ENCODE results near the gene UBL4A. TPM values are rescaled to one million over a fixed set of nuclear protein-coding genes. Genes with fewer than 3 reads are reported as not detected.

The UBL4A gene
- total RNA-seq, 1 donor = 31.5 TPM

- Histone ChIP-seq H3K27me3 (ENCODE audit: insufficient read depth, low read length) (no peaks in the 10 kb centered on the region), H3K9me3 (ENCODE audit: low read depth, low read length) (no peaks in the 10 kb centered on the region), H3K4me2 (ENCODE audit: insufficient read depth, low read length) (no peak overlapping the region), H2AFZ (ENCODE audit: low read length) (no peak overlapping the region), H4K20me1 (ENCODE audit: insufficient read depth, low read length) (peaks cover 15% of the 10 kb centered on the region), H3K36me3 (ENCODE audit: insufficient read depth, low read length) (peaks cover 34% of the 10 kb centered on the region), H3K27ac (ENCODE audit: low read depth, low read length) (no peak overlapping the region), H3K79me2 (ENCODE audit: insufficient read depth, low read length) (peaks cover 41% of the 10 kb centered on the region), H3K4me3 (ENCODE audit: insufficient read depth, low read length) (no peak overlapping the region), H3K4me1 (ENCODE audit: insufficient read depth, low read length) (peaks cover 10% of the 10 kb centered on the region)
- no peak for DNase-seq (ENCODE audit: insufficient read length, low spot score, missing footprints)
- TF ChIP-seq, protein P1, sequence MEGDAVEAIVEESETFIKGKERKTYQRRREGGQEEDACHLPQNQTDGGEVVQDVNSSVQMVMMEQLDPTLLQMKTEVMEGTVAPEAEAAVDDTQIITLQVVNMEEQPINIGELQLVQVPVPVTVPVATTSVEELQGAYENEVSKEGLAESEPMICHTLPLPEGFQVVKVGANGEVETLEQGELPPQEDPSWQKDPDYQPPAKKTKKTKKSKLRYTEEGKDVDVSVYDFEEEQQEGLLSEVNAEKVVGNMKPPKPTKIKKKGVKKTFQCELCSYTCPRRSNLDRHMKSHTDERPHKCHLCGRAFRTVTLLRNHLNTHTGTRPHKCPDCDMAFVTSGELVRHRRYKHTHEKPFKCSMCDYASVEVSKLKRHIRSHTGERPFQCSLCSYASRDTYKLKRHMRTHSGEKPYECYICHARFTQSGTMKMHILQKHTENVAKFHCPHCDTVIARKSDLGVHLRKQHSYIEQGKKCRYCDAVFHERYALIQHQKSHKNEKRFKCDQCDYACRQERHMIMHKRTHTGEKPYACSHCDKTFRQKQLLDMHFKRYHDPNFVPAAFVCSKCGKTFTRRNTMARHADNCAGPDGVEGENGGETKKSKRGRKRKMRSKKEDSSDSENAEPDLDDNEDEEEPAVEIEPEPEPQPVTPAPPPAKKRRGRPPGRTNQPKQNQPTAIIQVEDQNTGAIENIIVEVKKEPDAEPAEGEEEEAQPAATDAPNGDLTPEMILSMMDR (IDR thresholded peaks at IDR 0.05; ENCODE audit: extremely low read depth, low read depth, low read length) = no peak
Observed at GRCh38 chrX:154448484-154448883, 37.9 kb downstream of the UBL4A start.

DNA sequence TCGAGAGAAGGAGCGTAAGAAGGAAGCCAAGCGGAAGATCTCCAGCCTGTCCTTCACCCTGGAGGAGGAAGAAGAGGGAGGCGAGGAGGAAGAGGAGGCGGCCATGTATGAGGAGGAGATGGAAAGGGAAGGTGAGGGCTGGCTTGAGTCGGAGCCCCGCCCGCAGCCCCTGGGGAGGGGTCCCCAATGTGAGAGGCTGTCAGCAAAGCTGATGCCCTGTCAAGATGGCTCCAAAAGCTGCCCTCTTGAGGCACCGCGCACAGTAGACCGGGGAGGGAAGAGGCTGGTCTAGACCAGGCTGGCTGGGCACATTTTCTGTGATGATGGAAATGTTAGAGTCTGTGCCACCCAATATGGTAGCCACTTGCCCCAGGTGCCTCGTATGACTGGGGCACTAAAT is 40.0 kb downstream of the UBL4A start:
- Histone ChIP-seq H3K4me3 (ENCODE audit: insufficient read depth, low read length) (no peak overlapping the region), H4K20me1 (ENCODE audit: insufficient read depth, low read length) (peaks cover 15% of the 10 kb centered on the region), H3K4me1 (ENCODE audit: insufficient read depth, low read length) (peaks cover 10% of the 10 kb centered on the region), H3K79me2 (ENCODE audit: insufficient read depth, low read length) (peaks cover 43% of the 10 kb centered on the region), H3K27me3 (ENCODE audit: insufficient read depth, low read length) (no peaks in the 10 kb centered on the region), H3K36me3 (ENCODE audit: insufficient read depth, low read length) (peaks cover 47% of the 10 kb centered on the region), H3K9me3 (ENCODE audit: low read depth, low read length) (no peaks in the 10 kb centered on the region), H3K4me2 (ENCODE audit: insufficient read depth, low read length) (no peak overlapping the region), H3K27ac (ENCODE audit: low read depth, low read length) (no peak overlapping the region), H2AFZ (ENCODE audit: low read length) (no peak overlapping the region)
- TF ChIP-seq, protein P1 (IDR thresholded peaks at IDR 0.05; ENCODE audit: extremely low read depth, low read depth, low read length) = no peak
- DNase-seq (ENCODE audit: insufficient read length, low spot score, missing footprints) = no peak

DNA sequence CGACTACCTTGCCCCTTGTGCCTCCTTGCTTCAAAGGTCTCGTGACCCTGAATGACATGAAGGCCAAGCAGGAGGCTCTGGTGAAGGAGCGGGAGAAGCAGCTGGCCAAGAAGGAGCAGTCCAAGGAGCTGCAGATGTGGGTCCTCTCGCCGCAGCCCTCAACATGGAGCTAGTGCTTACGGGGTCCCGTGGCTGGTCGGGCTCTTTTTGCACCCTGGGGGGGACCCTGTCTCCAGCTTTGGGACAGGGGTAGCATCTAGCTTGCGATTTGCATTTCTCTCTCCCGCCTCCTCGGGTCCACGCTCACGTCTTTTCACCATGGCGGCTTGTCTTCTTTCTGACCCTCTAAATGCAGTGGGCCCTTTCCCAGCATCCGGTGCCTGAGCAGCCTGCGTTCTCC is 40.6 kb downstream of the UBL4A start:
- H3K4me2 ChIP-seq (ENCODE audit: insufficient read depth, low read length) = no peak overlapping the region
- H3K27ac ChIP-seq (ENCODE audit: low read depth, low read length) = no peak overlapping the region
- no peak overlapping the region for H2AFZ ChIP-seq (ENCODE audit: low read length)
- no peak for DNase-seq (ENCODE audit: insufficient read length, low spot score, missing footprints)
- H3K4me3 ChIP-seq (ENCODE audit: insufficient read depth, low read length) = no peak overlapping the region
- no peaks in the 10 kb centered on the region for H3K9me3 ChIP-seq (ENCODE audit: low read depth, low read length)
- peaks cover 10% of the 10 kb centered on the region for H3K4me1 ChIP-seq (ENCODE audit: insufficient read depth, low read length)
- peaks cover 50% of the 10 kb centered on the region for H3K36me3 ChIP-seq (ENCODE audit: insufficient read depth, low read length)
- TF ChIP-seq, protein P1 (IDR thresholded peaks at IDR 0.05; ENCODE audit: extremely low read depth, low read depth, low read length) = no peak
- H4K20me1 ChIP-seq (ENCODE audit: insufficient read depth, low read length) = peaks cover 17% of the 10 kb centered on the region
- peaks cover 46% of the 10 kb centered on the region for H3K79me2 ChIP-seq (ENCODE audit: insufficient read depth, low read length)
- H3K27me3 ChIP-seq (ENCODE audit: insufficient read depth, low read length) = no peaks in the 10 kb centered on the region

DNA sequence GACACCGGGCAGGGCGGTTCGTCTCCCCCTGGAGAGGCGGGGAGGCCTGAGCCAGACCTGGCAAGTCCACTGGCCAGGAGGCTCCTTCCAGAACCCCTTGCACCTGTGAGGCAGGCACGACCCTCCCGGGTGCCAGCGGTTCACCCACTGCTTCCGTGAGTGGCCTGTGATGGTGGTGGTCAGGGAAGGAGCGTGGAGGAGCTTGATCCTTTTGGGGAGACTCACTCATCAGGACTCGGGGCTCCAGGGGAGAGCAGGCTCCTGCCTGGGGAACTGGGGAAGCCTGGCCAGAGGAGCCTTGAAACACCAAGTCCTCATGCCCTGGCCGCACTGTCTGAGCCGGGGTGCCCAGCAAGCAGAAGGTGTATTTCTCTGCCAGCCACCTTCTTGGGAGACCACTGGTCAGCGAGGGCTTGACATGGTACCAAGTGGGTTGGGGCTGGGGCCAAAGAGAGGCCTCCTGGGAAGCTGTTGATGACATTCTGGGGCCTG is 41.6 kb downstream of the UBL4A start:
- peaks cover 10% of the 10 kb centered on the region for H3K4me1 ChIP-seq (ENCODE audit: insufficient read depth, low read length)
- TF ChIP-seq, protein P1 (IDR thresholded peaks at IDR 0.05; ENCODE audit: extremely low read depth, low read depth, low read length) = no peak
- H3K4me2 ChIP-seq (ENCODE audit: insufficient read depth, low read length) = peak overlapping the region; percentile 76
- H3K9me3 ChIP-seq (ENCODE audit: low read depth, low read length) = no peaks in the 10 kb centered on the region
- H2AFZ ChIP-seq (ENCODE audit: low read length) = no peak overlapping the region
- peaks cover 53% of the 10 kb centered on the region for H3K36me3 ChIP-seq (ENCODE audit: insufficient read depth, low read length)
- DNase-seq (ENCODE audit: insufficient read length, low spot score, missing footprints) = peak; percentile 89
- peaks cover 24% of the 10 kb centered on the region for H4K20me1 ChIP-seq (ENCODE audit: insufficient read depth, low read length)
- H3K27ac ChIP-seq (ENCODE audit: low read depth, low read length) = peak overlapping the region; percentile 66
- peaks cover 56% of the 10 kb centered on the region for H3K79me2 ChIP-seq (ENCODE audit: insufficient read depth, low read length)
- no peaks in the 10 kb centered on the region for H3K27me3 ChIP-seq (ENCODE audit: insufficient read depth, low read length)
- peak overlapping the region; percentile 76 for H3K4me3 ChIP-seq (ENCODE audit: insufficient read depth, low read length)
